A549 (cell line): Measurements from ENCODE around the gene SKIC2.

ENCODE experiments used
- CEBPB ChIP-seq, 2 experiments: fragments of >200 bp in 1 of 2; sonication (Bioruptor Twin) in 1 of 2; formaldehyde crosslinking in 1 of 2; IDR thresholded peaks; 2 replicates each; pipeline ENCODE4 v1.6.1; 2012 to 2016
- CTCF ChIP-seq: fragments of >200 bp; sonication (Bioruptor Twin); formaldehyde crosslinking; IDR thresholded peaks from 3 replicates; pipeline ENCODE4 v1.5.1; 2016
- POLR2A ChIP-seq: IDR thresholded peaks from 2 replicates; pipeline ENCODE4 v1.6.1; 2012; ENCODE audit warnings: mild to moderate bottlenecking, low read length
- SREBF2 ChIP-seq: fragments of 450-650 bp; IDR thresholded peaks from 2 replicates; pipeline ENCODE4 v1.6.1; 2014; ENCODE audit warnings: mild to moderate bottlenecking, moderate library complexity
- TP53 ChIP-seq: fragments of 250-450 bp; sonication (Bioruptor Pico); IDR thresholded peaks from 2 replicates; pipeline ENCODE4 v1.5.0; 2021; ENCODE audit warnings: mild to moderate bottlenecking, moderate library complexity
- ZFP36 ChIP-seq: fragments of 450-650 bp; IDR thresholded peaks from 2 replicates; pipeline ENCODE4 v1.6.1; 2014; ENCODE audit warnings: borderline replicate concordance; ENCODE audit not compliant: partially characterized antibody
- ZSCAN20 ChIP-seq: fragments of 250-450 bp; sonication (Bioruptor Pico); IDR thresholded peaks from 2 replicates; pipeline ENCODE4 v1.8.0; 2022; ENCODE audit warnings: mild to moderate bottlenecking, moderate library complexity
- TF ChIP-seq, protein P1 (sequence below): fragments of 450-650 bp; IDR thresholded peaks from 2 replicates; pipeline ENCODE4 v1.6.1; 2014; ENCODE audit warnings: antibody characterized with exemption

- no peak for TF ChIP-seq CTCF
- TF ChIP-seq ZFP36, result no peak
- TF ChIP-seq CEBPB (IDR thresholded peaks at IDR 0.05), result no peak
- no peak for TF ChIP-seq POLR2A
- no peak for TF ChIP-seq TP53 (CRISPR knock-in tag)
- TF ChIP-seq ZSCAN20 (CRISPR knock-in tag), result no peak
- no peak for TF ChIP-seq SREBF2
- TF ChIP-seq, protein P1, sequence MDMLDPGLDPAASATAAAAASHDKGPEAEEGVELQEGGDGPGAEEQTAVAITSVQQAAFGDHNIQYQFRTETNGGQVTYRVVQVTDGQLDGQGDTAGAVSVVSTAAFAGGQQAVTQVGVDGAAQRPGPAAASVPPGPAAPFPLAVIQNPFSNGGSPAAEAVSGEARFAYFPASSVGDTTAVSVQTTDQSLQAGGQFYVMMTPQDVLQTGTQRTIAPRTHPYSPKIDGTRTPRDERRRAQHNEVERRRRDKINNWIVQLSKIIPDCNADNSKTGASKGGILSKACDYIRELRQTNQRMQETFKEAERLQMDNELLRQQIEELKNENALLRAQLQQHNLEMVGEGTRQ, result no peak
Observed at GRCh38 chr6:31911826-31912585, 47.0 kb upstream of the SKIC2 start.
